ENCODE data around the gene LARP1. TPM values are rescaled to one million over a fixed set of nuclear protein-coding genes. Genes with fewer than 3 reads are reported as not detected.

LARP1 gene
- polyA plus RNA-seq, 2 of the 4 experiments (the other 2 are of a cell fraction): 87.0 to 112 TPM

DNA sequence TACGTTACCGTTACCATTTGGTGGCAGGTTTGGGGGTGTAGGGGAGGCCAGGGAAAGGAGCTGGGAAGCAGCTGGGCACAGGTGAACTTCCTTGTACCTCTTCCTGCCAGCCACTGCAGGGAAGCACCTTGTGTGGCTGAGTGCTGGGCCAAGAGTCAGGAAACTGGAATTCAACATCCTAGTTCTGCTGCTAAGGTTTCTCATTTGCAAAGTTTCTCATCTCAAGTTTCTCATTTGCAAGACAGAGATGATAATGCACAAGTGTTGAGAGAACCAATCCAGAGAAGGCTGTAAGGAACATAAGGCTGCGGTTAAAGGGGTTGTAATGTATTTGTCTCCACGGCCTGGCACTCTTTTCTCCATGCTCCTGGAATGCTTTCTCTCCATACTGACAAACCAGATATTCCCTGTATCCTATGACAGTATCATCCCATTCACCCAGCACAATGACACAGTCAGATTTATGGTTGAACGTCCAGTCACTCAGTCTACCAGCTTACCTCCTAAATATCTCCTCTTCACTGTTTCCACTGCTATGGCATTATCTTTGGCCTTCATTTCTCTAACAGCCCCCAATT is 33.6 kb upstream of the LARP1 start:
- DNase-seq (ENCODE audit: low read depth in 1 of 2, low spot score in 1 of 2) (no peak), FAIRE-seq (no peak), ATAC-seq (no peak; a peak in 1 of 6 replicates)
- WGBS (ENCODE audit: missing lambda C conversion rate): 81% methylated on average over 5 of the region's 5 CpGs
- Histone ChIP-seq H3K27ac (no peak overlapping the region), H3K4me1 (0 out of 3 replicates have a peak, but pooled peaks cover 7% of the 10 kb centered on the region), H3K9me3 (no peaks in the 10 kb centered on the region), H3K4me3 (no peak overlapping the region), H3K4me2 (no peak overlapping the region)
- TF ChIP-seq, protein P1, sequence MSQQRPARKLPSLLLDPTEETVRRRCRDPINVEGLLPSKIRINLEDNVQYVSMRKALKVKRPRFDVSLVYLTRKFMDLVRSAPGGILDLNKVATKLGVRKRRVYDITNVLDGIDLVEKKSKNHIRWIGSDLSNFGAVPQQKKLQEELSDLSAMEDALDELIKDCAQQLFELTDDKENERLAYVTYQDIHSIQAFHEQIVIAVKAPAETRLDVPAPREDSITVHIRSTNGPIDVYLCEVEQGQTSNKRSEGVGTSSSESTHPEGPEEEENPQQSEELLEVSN (IDR thresholded peaks at IDR 0.05; ENCODE audit: borderline replicate concordance, low read depth): no peak
- TF ChIP-seq EP300 (IDR thresholded peaks at IDR 0.05): no peak
- no peak for TF ChIP-seq FOSL2 (IDR thresholded peaks at IDR 0.05)
- no peak for TF ChIP-seq FOSL2 (CRISPR knock-in tag; IDR thresholded peaks at IDR 0.05)
- no peak for TF ChIP-seq SMC3 (IDR thresholded peaks at IDR 0.05)
- no peak for TF ChIP-seq RARB (CRISPR knock-in tag; IDR thresholded peaks at IDR 0.05)
- TF ChIP-seq, protein P2, sequence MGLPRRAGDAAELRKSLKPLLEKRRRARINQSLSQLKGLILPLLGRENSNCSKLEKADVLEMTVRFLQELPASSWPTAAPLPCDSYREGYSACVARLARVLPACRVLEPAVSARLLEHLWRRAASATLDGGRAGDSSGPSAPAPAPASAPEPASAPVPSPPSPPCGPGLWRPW (IDR thresholded peaks at IDR 0.05): no peak
- TF ChIP-seq CHD4 (IDR thresholded peaks at IDR 0.05; ENCODE audit: borderline replicate concordance): no peak
- TF ChIP-seq, protein P3, sequence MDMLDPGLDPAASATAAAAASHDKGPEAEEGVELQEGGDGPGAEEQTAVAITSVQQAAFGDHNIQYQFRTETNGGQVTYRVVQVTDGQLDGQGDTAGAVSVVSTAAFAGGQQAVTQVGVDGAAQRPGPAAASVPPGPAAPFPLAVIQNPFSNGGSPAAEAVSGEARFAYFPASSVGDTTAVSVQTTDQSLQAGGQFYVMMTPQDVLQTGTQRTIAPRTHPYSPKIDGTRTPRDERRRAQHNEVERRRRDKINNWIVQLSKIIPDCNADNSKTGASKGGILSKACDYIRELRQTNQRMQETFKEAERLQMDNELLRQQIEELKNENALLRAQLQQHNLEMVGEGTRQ (IDR thresholded peaks at IDR 0.05): no peak
- TF ChIP-seq HOXB13 (CRISPR knock-in tag; IDR thresholded peaks at IDR 0.05; ENCODE audit: low read depth): no peak
- no peak for TF ChIP-seq BHLHE40 (IDR thresholded peaks at IDR 0.05; ENCODE audit: low read depth, low read length)
- no peak for TF ChIP-seq JUN (IDR thresholded peaks at IDR 0.05)
- TF ChIP-seq RNF2 (IDR thresholded peaks at IDR 0.05; ENCODE audit: borderline replicate concordance, low read depth): no peak
- no peak for TF ChIP-seq HEYL (CRISPR knock-in tag; IDR thresholded peaks at IDR 0.05)
- TF ChIP-seq CBX2 (IDR thresholded peaks at IDR 0.05; ENCODE audit: borderline replicate concordance, low read depth): no peak
- TF ChIP-seq KDM5A (IDR thresholded peaks at IDR 0.05): no peak
- TF ChIP-seq, protein P4, sequence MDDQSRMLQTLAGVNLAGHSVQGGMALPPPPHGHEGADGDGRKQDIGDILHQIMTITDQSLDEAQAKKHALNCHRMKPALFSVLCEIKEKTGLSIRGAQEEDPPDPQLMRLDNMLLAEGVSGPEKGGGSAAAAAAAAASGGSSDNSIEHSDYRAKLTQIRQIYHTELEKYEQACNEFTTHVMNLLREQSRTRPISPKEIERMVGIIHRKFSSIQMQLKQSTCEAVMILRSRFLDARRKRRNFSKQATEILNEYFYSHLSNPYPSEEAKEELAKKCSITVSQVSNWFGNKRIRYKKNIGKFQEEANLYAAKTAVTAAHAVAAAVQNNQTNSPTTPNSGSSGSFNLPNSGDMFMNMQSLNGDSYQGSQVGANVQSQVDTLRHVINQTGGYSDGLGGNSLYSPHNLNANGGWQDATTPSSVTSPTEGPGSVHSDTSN (IDR thresholded peaks at IDR 0.05): no peak
- no peak for TF ChIP-seq PHF8 (IDR thresholded peaks at IDR 0.05; ENCODE audit: borderline replicate concordance, low read depth)
- TF ChIP-seq, protein P5, sequence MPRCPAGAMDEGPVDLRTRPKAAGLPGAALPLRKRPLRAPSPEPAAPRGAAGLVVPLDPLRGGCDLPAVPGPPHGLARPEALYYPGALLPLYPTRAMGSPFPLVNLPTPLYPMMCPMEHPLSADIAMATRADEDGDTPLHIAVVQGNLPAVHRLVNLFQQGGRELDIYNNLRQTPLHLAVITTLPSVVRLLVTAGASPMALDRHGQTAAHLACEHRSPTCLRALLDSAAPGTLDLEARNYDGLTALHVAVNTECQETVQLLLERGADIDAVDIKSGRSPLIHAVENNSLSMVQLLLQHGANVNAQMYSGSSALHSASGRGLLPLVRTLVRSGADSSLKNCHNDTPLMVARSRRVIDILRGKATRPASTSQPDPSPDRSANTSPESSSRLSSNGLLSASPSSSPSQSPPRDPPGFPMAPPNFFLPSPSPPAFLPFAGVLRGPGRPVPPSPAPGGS (IDR thresholded peaks at IDR 0.05): no peak
- no peak for TF ChIP-seq HDAC2 (IDR thresholded peaks at IDR 0.05)
- TF ChIP-seq TP53 (CRISPR knock-in tag; IDR thresholded peaks at IDR 0.05): no peak
- POLR2A ChIA-PET: no interaction called here
- CTCF ChIA-PET: interaction anchor here (1.6 kb wide), 1 partner anchor 36 kb away, joined by 3 read pairs; no protein-coding TSS in a partner anchor

DNA sequence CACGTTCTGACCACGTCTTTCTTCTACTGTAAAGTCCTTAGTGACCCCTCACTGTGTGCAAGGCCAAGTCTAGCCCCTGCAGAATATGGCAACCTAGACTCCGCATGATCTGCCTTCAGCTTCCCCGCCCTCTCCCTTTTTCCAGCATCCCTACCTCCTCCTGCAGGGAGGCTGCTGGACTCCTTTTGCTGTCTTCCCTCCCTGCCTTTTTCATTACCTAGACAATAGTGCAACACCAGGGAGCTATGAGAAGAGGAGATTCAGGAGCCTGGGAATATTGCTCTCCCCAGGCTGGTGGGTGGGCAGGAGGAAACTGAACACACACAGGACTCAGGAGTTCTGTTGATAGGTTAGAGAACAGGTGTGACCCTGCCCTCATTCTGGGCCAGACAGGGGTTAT is 33.1 kb upstream of the LARP1 start:
- H3K9me3 ChIP-seq: no peaks in the 10 kb centered on the region
- POLR2A ChIA-PET: no interaction called here
- no peak overlapping the region for H3K27ac ChIP-seq
- ATAC-seq (no peak; a peak in 1 of 6 replicates), DNase-seq (ENCODE audit: low read depth in 1 of 2, low spot score in 1 of 2) (no peak), FAIRE-seq (no peak)
- CTCF ChIA-PET: interaction anchor here (1.1 to 1.6 kb wide), 2 partner anchors 10 to 35 kb away, joined by 3 read pairs; no protein-coding TSS in a partner anchor
- H3K4me1 ChIP-seq: 0 out of 3 replicates have a peak, but pooled peaks cover 7% of the 10 kb centered on the region
- no peak overlapping the region for H3K4me3 ChIP-seq
- 74% methylated on average over 4 of the region's 4 CpGs for WGBS (ENCODE audit: missing lambda C conversion rate)
- no peak overlapping the region for H3K4me2 ChIP-seq
- TF ChIP-seq, protein P6, sequence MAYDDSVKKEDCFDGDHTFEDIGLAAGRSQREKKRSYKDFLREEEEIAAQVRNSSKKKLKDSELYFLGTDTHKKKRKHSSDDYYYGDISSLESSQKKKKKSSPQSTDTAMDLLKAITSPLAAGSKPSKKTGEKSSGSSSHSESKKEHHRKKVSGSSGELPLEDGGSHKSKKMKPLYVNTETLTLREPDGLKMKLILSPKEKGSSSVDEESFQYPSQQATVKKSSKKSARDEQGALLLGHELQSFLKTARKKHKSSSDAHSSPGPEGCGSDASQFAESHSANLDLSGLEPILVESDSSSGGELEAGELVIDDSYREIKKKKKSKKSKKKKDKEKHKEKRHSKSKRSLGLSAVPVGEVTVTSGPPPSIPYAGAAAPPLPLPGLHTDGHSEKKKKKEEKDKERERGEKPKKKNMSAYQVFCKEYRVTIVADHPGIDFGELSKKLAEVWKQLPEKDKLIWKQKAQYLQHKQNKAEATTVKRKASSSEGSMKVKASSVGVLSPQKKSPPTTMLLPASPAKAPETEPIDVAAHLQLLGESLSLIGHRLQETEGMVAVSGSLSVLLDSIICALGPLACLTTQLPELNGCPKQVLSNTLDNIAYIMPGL (CRISPR knock-in tag; IDR thresholded peaks at IDR 0.05; ENCODE audit: borderline replicate concordance): no peak
- no peak for TF ChIP-seq PHF8 (IDR thresholded peaks at IDR 0.05; ENCODE audit: borderline replicate concordance, low read depth)
- TF ChIP-seq RFX5 (IDR thresholded peaks at IDR 0.05): no peak
- TF ChIP-seq TP53 (CRISPR knock-in tag; IDR thresholded peaks at IDR 0.05): no peak
- no peak for TF ChIP-seq HDAC2 (IDR thresholded peaks at IDR 0.05)
- TF ChIP-seq ZC3H11A (IDR thresholded peaks at IDR 0.05): no peak
- no peak for TF ChIP-seq CBX2 (IDR thresholded peaks at IDR 0.05; ENCODE audit: borderline replicate concordance, low read depth)
- TF ChIP-seq, protein P7, sequence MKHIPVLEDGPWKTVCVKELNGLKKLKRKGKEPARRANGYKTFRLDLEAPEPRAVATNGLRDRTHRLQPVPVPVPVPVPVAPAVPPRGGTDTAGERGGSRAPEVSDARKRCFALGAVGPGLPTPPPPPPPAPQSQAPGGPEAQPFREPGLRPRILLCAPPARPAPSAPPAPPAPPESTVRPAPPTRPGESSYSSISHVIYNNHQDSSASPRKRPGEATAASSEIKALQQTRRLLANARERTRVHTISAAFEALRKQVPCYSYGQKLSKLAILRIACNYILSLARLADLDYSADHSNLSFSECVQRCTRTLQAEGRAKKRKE (CRISPR knock-in tag; IDR thresholded peaks at IDR 0.05; ENCODE audit: low read depth): no peak
- TF ChIP-seq, protein P5 (IDR thresholded peaks at IDR 0.05): no peak
- no peak for TF ChIP-seq EHMT2 (IDR thresholded peaks at IDR 0.05; ENCODE audit: low read depth)
- no peak for TF ChIP-seq JUNB (IDR thresholded peaks at IDR 0.05)
- TF ChIP-seq, protein P8, sequence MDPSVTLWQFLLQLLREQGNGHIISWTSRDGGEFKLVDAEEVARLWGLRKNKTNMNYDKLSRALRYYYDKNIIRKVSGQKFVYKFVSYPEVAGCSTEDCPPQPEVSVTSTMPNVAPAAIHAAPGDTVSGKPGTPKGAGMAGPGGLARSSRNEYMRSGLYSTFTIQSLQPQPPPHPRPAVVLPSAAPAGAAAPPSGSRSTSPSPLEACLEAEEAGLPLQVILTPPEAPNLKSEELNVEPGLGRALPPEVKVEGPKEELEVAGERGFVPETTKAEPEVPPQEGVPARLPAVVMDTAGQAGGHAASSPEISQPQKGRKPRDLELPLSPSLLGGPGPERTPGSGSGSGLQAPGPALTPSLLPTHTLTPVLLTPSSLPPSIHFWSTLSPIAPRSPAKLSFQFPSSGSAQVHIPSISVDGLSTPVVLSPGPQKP (IDR thresholded peaks at IDR 0.05; ENCODE audit: low read depth, low read length): no peak

Measured in A549 (cell line).